Keratinocyte (primary cell): ENCODE data around the gene HEPACAM.

Experiments
- CTCF ChIP-seq, 3 experiments: IDR thresholded peaks in 1 of 3; conservative IDR thresholded peaks in 1 of 3; optimal IDR thresholded peaks in 1 of 3; 2 replicates in 2 of 3; 3 replicates in 1 of 3; pipeline versions ENCODE3 to v1.5.1; 2011; ENCODE audit warnings: low read length in 3 of 3, mild to moderate bottlenecking in 3 of 3, moderate library complexity in 2 of 3, control low read depth in 1 of 3, inconsistent platforms in 1 of 3; ENCODE audit not compliant: insufficient read depth in 2 of 3; ENCODE audit errors: extremely low read depth in 1 of 3
- EZH2 ChIP-seq: IDR thresholded peaks from one replicate; pipeline ENCODE4 v1.6.1; 2012; ENCODE audit warnings: inconsistent platforms, mild to moderate bottlenecking, low read length, moderate library complexity

DNA sequence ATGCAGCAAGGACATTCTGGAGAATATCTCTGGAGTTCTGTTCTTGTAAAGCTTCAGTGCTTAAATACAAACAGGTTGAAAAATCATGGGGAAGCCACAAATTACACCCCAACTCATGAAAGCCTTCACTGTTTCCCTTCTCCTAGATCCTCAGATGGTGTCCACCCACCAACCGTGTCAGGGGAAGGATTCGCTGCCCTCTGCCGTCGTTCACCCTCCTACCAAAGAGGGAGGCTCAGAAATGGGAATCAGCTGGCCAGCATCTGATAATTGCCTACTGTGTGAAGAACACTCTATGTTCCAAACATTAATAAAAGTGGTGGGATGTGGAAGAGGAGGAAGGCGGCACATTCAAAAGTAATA lies 7.4 kb upstream of the HEPACAM start:
- TF ChIP-seq CTCF (optimal IDR thresholded peaks at IDR 0.05 in 1 of 3, IDR thresholded peaks at IDR 0.05 in 1 of 3, conservative IDR thresholded peaks at IDR 0.05 in 1 of 3; ENCODE audit: extremely low read depth in 1 of 3, insufficient read depth in 2 of 3, low read length in 3 of 3): no peak
- no peak for TF ChIP-seq EZH2
